GM19452 (cell line): ENCODE measurements around the gene ISCA2.
"Not testable (repeated sequence)": the region's sequence is repeated elsewhere in the genome, so short reads cannot be mapped to it uniquely, and the experiment has no call there.

Experiments
- ATAC-seq: cut with Tn5 transposase; IDR thresholded peaks from one replicate; pipeline ENCODE4 v1.9.1; 2021; ENCODE audit not compliant: unreplicated experiment

ISCA2 gene, protein sequence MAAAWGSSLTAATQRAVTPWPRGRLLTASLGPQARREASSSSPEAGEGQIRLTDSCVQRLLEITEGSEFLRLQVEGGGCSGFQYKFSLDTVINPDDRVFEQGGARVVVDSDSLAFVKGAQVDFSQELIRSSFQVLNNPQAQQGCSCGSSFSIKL

DNA sequence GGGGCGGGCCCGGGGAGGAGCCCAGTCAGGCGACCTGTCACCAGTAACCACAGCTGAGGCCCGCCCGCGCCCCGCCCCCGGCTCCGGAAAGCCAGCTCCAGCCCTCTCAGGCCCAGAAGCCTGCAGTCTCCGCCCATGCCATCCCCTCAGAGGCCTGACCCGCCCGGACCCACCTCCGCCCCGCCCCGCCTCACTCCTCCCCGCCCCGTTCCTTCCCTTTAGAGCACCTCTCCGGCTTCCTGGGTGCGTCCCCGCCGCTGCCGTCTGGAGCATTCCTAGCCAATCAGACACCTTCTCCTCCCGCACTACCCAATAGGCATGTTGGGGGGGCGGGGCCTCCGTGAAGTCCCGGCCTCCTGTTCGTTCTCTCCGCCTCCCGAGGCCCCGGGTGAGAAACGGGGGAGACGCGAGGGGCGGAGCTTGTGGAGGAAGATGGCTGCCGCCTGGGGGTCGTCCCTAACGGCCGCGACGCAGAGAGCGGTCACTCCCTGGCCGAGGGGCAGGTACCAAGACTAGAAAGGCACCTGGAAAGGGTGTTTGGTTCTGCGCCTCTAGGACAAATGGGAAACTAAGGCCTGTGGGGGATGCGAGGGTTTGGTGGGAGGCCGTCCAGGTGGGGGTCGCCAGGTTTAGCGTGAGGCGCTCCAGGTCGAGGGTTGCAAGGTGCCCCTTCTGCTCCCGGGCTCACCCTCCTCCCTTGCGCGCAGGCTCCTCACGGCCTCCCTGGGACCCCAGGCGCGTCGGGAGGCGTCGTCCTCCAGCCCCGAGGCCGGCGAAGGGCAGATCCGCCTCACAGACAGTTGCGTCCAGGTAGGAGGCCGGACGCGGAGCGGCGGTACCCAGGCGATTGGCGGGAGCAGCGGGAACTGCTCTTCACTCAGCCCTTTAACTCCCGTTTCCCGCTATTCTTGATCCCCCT, at the start of gene ISCA2:
Gene ISCA2, plus strand, starts transcription at position 423 of the 919 bp plus-strand sequence. Its CDS starts 10 bp downstream, at position 433.
- ATAC-seq: peak; percentile 79

GRCh38 chr14:74444866-74445265, 48.7 kb upstream of the ISCA2 start:
- no peak for ATAC-seq

- ATAC-seq: not testable (repeated sequence)
Observed at GRCh38 chr14:74454397-74454796, 39.2 kb upstream of the ISCA2 start.

- no peak for ATAC-seq
Observed at GRCh38 chr14:74456684-74457564, 36.6 kb upstream of the ISCA2 start.

GRCh38 chr14:74457565-74457895, 36.0 kb upstream of the ISCA2 start:
- no peak for ATAC-seq

GRCh38 chr14:74459289-74459946, 34.1 kb upstream of the ISCA2 start:
- ATAC-seq: no peak

GRCh38 chr14:74459976-74460375, 33.6 kb upstream of the ISCA2 start:
- ATAC-seq: no peak

- ATAC-seq: no peak
Observed at GRCh38 chr14:74462993-74463392, 30.6 kb upstream of the ISCA2 start.

GRCh38 chr14:74463697-74464096, 29.9 kb upstream of the ISCA2 start:
- no peak for ATAC-seq

DNA sequence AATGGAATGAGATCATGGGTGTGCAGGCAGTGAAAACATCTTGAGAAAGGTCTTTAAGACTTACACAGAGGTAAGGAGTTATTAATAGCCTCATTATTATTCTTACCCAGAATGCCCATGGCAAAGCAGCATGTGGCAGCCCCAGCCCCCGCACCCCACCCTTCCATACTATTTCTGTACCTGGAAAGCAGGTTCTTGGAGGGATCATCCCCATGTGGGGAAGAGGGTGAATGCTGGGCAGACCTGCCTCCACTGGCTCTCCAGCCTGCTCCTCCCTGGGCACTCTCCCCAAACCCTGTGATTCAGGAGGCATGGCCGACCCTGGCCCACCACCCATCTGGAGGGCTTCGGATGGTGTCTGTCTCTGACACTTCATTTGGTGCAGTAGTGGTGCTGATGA, 28.8 kb upstream of the ISCA2 start:
- ATAC-seq: no peak

- no peak for ATAC-seq
Observed at GRCh38 chr14:74465335-74465734, 28.2 kb upstream of the ISCA2 start.

GRCh38 chr14:74468513-74468912, 25.1 kb upstream of the ISCA2 start:
- no peak for ATAC-seq

DNA sequence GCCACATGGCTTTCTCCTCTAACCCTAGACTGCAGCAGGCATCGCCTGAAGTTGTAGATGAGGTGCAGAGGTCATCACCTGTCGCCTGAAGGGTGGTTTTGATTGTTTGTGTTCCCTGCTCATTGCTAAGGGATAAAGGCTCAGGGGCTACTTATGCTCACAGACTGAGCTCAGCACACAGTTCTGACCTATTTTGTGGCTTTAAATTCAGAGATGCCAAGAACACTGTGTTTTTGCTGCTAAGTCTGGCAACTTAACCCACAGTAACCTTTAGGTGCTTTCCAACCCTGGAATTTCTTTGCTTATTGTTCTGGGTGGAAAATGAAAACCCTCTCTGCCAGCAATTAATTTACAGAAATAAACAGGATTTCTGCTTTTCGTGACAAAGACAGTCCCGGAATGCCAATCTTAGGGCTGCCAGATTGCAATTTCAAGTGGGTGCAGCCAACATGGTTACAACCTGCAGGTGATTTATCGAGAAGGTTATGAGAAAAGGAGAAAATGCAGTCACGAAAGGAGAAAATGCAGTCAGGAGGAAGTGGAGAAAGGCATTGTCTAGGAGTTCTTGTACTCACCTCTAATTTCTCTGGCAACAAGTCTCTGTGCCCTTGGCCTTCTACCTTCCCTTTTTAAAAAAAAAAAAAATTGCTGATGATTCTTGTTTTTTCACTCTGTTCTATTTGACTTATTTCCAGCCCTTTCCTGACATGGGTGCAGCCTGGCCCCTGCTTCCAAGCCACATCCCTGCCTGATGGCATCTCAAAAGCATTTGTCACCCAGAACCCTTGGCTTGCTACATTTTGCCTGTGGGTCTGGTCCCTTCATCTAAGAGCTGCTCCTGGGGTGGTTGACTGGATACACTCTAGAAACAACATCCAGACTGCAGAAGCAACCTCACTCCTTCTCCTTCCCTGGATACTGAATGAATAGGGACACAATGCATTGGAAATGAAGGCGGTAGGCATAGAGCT, 23.7 kb upstream of the ISCA2 start:
- ATAC-seq: no peak

- no peak for ATAC-seq
Observed at GRCh38 chr14:74472601-74473000, 21.0 kb upstream of the ISCA2 start.

DNA sequence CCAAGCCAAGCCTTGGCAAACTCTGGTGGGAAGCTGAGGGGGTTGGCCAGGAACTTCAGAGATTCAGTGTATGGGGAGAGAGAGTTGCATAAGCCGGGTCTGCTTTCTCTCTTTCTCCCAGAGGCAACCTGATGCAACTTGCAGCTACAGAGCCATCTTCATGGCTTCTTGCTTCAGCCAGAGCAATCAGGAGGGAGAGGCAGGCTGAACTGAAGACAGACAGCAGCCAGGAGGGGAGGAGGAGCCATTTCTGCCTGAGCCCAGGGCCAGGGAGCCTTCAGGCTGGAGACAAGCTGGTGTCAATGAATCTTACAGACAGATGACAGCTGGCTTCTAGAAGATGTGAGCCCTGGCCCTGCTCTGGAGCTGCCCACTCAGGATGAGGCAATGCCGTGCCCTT, 19.2 kb upstream of the ISCA2 start:
- ATAC-seq: no peak

- no peak for ATAC-seq
Observed at GRCh38 chr14:74475678-74476077, 17.9 kb upstream of the ISCA2 start.

DNA sequence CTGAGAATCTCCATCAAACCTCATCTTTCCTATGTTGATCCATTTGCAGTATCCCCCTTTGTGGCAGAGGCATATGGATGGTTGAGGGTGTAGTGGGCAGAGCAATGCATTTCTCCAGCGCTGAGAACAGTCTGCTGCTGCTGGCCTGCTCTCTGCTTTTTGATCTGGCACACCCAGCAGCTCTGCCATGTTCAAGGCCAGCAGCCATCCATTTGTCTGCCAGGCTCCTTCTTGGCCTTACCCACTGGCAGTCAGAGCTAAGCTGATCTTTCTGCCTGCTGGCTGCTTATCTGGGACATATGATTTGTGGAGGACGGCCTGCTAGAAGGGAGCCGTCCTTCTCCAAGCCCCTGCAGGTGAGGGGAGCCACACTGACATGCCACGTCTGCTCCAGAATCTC, 17.5 kb upstream of the ISCA2 start:
- no peak for ATAC-seq

DNA sequence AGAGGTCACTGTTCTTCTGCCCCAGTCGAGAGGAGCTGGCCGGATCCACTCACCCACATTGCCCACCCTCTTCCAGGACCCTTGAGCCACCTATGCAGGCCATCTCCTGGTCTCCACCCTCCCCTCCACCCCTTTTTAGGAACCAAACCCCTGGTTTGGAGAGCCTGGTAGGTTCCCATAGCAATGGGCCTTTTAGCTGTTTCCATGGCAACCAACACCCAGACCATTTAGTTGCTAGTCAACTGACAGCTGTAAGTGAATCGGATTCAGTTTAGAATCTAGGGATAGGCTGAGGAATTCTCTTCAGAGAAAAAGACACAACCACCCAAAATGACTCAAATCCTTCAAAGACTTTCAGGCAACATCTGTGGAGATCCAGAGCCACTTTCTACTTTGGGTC, 17.0 kb upstream of the ISCA2 start:
- ATAC-seq: no peak

DNA sequence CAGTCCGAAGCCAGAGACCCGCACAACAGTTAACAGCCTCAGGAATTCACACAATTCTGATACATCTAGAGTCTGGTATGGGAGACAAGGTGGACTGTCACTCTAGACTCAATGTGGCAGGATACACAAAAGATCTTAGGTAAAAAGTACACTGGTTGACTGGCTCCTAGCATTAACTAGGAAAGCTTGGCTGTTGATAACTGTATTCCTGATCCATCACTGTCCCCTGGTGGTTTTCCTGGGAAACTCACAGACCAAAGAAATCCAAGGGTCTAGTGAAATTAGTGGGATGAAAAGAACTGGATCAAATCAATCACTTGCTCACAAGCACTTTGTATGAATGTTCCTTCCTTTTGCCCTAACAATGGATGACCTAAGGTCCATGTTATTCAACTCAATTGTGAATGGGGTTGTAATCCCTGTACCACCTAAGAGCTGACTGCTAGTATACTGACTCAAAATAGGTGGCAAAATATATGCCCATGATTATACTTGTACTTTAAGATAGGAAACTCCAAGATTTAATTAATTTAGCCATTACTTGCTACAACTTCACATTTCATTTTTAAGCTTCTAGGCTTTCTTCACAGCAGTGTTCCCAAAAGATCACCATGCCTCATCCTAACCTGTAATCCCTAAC, 14.4 kb upstream of the ISCA2 start:
- no peak for ATAC-seq
